ENCODE measurements around the gene REEP2.

- TF ChIP-seq CTCF (IDR thresholded peaks at IDR 0.05; ENCODE audit: poor library complexity): no peak
- TF ChIP-seq EZH2phosphoT487 (IDR thresholded peaks at IDR 0.05; ENCODE audit: low read depth, severe bottlenecking, unreplicated experiment): no peak
Measured at GRCh38 chr5:138450971-138451370, 12.1 kb downstream of the REEP2 start.
